Thyroid gland (tissue), 4 donors: ENCODE data around the gene HAUS6. TPM values are rescaled to one million over a fixed set of nuclear protein-coding genes. Genes with fewer than 3 reads are reported as not detected.

Experiments
- DNase-seq, 2 donors: peaks; one replicate each; pipeline ENCODE4 v3.0.0-alpha.2; 2019
- H3K27ac ChIP-seq, 3 donors: fragments of 200-600 bp; sonication (generic); 1 replicate in 2 of 3; 2 replicates in 1 of 3; pipeline ENCODE4 v1.5.1; 2016 to 2019; ENCODE audit warnings: mild to moderate bottlenecking in 1 of 3, moderate library complexity in 1 of 3
- H3K27me3 ChIP-seq: fragments of 200-600 bp; sonication (generic); one replicate; pipeline ENCODE4 v1.5.1; 2019
- H3K36me3 ChIP-seq, 2 donors: fragments of 200-600 bp; sonication (generic); one replicate each; pipeline ENCODE4 v1.5.1; 2016 to 2019
- H3K4me1 ChIP-seq, 2 donors: fragments of 200-600 bp; sonication (generic); one replicate each; pipeline ENCODE4 v1.5.1; 2017 to 2019
- H3K4me3 ChIP-seq, 3 donors: fragments of 200-600 bp; sonication (generic); replicated peaks in 1 of 3; 1 replicate in 2 of 3; 2 replicates in 1 of 3; pipeline ENCODE4 v1.5.1; 2016; ENCODE audit warnings: mild to moderate bottlenecking in 1 of 3
- H3K9me3 ChIP-seq: fragments of 200-600 bp; sonication (generic); one replicate; pipeline ENCODE4 v1.5.1; 2017
- POLR2A ChIP-seq, 2 donors: fragments of 450-650 bp; IDR thresholded peaks; one replicate each; pipeline ENCODE4 v1.6.1; 2017; ENCODE audit warnings: antibody characterized with exemption in 2 of 2, mild to moderate bottlenecking in 2 of 2, moderate library complexity in 1 of 2
- WGBS, 2 donors: methylation state at CpG; one replicate each; pipeline ENCODE4 v1.1.5; 2017; 5-methylcytosine and 5-hydroxymethylcytosine counted together
- intact Hi-C: fragments of 100-400 bp; cut with DNase I; formaldehyde crosslinking; loops from one replicate; pipeline ENCODE4 v1.15.1; 2023
- total RNA-seq, 4 donors: library from RNA; depleted of rRNA; stranded (reverse); fragments of >200 nt; gene quantifications; one replicate each; pipeline ENCODE4 v1.2.3, GENCODE V29; 2016
- TF ChIP-seq, protein P1 (sequence below), 6 experiments: fragments of 200-600 bp in 3 of 6; fragments of 450-650 bp in 3 of 6; sonication (generic) in 3 of 6; IDR thresholded peaks; one replicate each; pipeline ENCODE4 v1.5.1; 2016 to 2019; ENCODE audit warnings: antibody characterized with exemption in 6 of 6, mild to moderate bottlenecking in 2 of 6, inconsistent platforms in 1 of 6, moderate library complexity in 1 of 6

Gene HAUS6
- total RNA-seq, 4 donors from 2014 or later, result 5.9 to 8.5 (median 7.9) TPM

DNA sequence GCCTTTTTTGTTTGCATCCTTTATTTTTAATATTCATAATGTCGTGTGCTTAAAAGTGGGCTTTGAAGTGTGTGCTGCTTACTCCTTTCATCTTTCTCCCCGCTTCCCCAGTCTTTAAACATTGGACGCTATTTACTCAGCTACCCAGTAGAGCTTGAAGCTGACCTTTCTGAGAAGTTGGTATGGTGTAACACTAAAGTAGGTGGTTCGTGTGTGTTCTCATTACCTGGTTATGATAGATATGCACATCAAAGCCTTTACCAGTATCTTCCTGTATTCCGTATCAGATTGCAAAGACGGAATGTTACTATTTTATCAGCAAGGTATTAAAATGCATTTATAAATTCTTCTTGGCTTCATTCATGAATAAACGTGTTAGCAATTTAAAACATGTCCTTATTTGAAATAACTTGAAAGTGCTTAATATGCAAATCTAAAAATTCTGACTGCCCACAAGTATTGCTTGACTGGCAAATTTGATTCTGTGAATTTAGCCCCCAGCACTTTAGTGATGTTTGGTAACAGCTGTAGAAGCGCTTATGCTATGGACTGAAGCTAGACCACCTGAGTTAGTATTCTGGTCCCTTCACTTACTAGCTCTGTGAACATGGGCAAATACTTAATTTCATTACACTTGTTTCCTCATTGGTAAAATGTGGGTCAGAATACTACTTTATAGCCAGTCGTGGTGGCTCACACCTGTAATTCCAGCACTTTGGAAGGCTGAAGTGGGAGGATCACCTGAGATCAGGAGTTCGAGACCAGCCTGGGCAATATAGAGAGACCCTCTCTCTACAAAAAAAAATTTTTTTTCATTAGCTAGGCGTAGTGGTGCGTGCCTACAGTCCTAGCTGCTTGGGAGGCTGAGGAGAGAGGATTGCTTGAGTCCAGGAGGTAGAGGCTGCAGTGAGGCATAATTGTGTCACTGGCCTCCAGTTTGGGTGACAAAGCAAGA is 51.8 kb downstream of the HAUS6 start:
- H3K4me1 ChIP-seq, result peaks cover 22 to 23% of the 10 kb centered on the region in 2 donors
- WGBS, 2 donors, result 66 to 67% methylated on average over 12 of the region's 12 CpGs
- H3K36me3 ChIP-seq, result no peaks in the 10 kb centered on the region
- intact Hi-C loops, result no loop called here
- peak overlapping the region; percentile 83 to 99 (median 86) for H3K4me3 ChIP-seq
- TF ChIP-seq POLR2A (IDR thresholded peaks at IDR 0.05), result no peak
- TF ChIP-seq, protein P1, sequence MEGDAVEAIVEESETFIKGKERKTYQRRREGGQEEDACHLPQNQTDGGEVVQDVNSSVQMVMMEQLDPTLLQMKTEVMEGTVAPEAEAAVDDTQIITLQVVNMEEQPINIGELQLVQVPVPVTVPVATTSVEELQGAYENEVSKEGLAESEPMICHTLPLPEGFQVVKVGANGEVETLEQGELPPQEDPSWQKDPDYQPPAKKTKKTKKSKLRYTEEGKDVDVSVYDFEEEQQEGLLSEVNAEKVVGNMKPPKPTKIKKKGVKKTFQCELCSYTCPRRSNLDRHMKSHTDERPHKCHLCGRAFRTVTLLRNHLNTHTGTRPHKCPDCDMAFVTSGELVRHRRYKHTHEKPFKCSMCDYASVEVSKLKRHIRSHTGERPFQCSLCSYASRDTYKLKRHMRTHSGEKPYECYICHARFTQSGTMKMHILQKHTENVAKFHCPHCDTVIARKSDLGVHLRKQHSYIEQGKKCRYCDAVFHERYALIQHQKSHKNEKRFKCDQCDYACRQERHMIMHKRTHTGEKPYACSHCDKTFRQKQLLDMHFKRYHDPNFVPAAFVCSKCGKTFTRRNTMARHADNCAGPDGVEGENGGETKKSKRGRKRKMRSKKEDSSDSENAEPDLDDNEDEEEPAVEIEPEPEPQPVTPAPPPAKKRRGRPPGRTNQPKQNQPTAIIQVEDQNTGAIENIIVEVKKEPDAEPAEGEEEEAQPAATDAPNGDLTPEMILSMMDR (IDR thresholded peaks at IDR 0.05), result no peak
- H3K27me3 ChIP-seq, result no peaks in the 10 kb centered on the region
- H3K27ac ChIP-seq, result no peak overlapping the region
- DNase-seq, result no peak
- no peaks in the 10 kb centered on the region for H3K9me3 ChIP-seq

DNA sequence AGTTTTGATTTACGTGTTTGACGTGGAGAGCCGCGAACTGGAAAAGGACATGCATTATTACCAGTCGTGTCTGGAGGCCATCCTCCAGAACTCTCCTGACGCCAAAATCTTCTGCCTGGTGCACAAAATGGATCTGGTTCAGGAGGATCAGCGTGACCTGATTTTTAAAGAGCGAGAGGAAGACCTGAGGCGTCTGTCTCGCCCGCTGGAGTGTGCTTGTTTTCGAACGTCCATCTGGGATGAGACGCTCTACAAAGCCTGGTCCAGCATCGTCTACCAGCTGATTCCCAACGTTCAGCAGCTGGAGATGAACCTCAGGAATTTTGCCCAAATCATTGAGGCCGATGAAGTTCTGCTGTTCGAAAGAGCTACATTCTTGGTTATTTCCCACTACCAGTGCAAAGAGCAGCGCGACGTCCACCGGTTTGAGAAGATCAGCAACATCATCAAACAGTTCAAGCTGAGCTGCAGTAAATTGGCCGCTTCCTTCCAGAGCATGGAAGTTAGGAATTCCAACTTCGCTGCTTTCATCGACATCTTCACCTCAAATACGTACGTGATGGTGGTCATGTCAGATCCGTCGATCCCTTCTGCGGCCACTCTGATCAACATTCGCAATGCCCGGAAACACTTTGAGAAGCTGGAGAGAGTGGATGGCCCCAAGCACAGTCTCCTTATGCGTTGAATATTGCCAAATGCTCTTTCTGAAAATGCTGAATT is 52.6 kb downstream of the HAUS6 start:
- DNase-seq, result peak; percentile 24 to 32
- Histone ChIP-seq H3K36me3 (no peaks in the 10 kb centered on the region), H3K4me3 (peak overlapping the region; percentile 83 to 99 (median 86)), H3K27me3 (no peaks in the 10 kb centered on the region), H3K4me1 (peaks cover 22 to 23% of the 10 kb centered on the region in 2 donors), H3K9me3 (no peaks in the 10 kb centered on the region), H3K27ac (peak overlapping the region; percentile 92 to 99 (median 95))
- TF ChIP-seq, protein P1 (IDR thresholded peaks at IDR 0.05), result no peak
- no peak for TF ChIP-seq POLR2A (IDR thresholded peaks at IDR 0.05)
- 6% methylated on average over 32 to 33 of the region's 33 CpGs for WGBS, 2 donors
- intact Hi-C loops, result no loop called here

DNA sequence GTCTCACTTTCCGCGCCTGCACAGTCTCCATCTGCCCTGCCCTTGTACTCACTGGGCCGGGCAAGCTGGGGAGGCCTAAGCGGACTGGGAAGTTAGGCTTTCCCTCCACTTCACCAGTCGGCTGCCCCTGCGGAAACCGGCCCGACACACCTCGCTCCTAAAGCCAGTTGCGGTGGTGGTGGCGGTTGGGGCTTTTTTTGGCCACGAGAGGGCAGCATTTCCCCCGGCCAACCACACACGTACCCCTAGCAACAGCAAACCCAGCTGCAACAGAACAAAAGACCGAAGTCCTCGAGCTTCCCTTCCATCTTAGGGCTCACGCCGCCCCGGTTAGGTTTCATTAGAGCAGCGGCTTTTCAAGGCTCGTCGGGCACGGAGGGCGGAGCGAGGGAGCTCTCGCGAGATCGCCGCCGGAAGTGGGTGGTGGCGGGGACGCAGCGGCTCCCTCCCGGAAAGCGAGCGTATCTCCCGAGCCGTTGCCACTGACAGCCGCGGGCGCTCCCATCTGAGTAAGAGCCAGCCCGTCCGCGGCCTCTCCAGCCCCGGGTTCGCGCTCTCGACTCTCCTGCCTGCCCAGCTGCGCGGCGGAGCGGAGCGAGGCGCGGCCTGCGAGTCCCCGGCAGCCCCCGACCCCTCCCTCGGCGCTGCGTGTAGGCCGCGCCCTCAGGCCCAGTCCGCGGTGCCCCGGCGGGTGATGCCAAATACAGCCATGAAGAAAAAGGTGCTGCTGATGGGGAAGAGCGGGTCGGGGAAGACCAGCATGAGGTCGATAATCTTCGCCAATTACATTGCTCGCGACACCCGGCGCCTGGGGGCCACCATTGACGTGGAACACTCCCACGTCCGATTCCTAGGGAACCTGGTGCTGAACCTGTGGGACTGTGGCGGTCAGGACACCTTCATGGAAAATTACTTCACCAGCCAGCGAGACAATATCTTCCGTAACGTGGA is 53.5 kb downstream of the HAUS6 start, which contains the start of gene RRAGA:
TSS of gene RRAGA (plus strand) at position 462 of the 951 bp plus-strand sequence. CDS start at position 695, 233 bp downstream.
- Histone ChIP-seq H3K27ac (peak within 1 kb of the TSS; percentile 92 to 99 (median 95)), H3K9me3 (no peaks in the 10 kb centered on the region), H3K27me3 (no peaks in the 10 kb centered on the region), H3K4me1 (peaks cover 22 to 23% of the 10 kb centered on the region in 2 donors), H3K36me3 (no peaks in the 10 kb centered on the region), H3K4me3 (peak within 1 kb of the TSS; percentile 83 to 99 (median 86))
- peak; percentile 93 to 94 for DNase-seq
- TF ChIP-seq POLR2A (IDR thresholded peaks at IDR 0.05), result peak in 1 of 2 donors; percentile 92
- TF ChIP-seq, protein P1 (IDR thresholded peaks at IDR 0.05), result peak; percentile 70 to 94 (median 86)
- 0 to 1% methylated on average over 50 to 79 of the region's 82 CpGs for WGBS, 2 donors
- intact Hi-C loops, result no loop called here

DNA sequence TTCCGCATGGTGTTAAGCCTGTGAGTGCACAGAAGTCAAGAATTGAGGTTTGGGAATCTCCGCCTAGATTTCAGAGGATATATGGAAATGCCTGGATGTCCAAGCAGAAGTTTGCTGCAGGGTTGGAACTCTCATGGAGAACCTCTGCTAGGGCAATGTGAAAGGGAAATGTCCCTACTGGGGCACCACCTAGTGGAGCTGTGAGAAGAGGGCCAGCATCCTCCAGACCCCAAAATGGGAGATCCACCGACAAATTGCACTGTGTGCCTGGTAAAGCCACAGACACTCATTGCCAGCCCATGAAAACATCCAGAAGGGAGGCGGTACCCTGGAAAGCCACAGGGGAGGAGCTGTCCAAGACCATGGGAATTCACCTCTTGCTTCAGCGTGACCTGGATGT is 66.1 kb downstream of the HAUS6 start:
- Histone ChIP-seq H3K27me3 (no peaks in the 10 kb centered on the region), H3K27ac (no peak overlapping the region), H3K4me1 (no peaks in the 10 kb centered on the region), H3K9me3 (no peaks in the 10 kb centered on the region), H3K4me3 (no peak overlapping the region), H3K36me3 (no peaks in the 10 kb centered on the region)
- 88 to 97% methylated on average over 4 to 5 of the region's 5 CpGs for WGBS, 2 donors
- TF ChIP-seq, protein P1 (IDR thresholded peaks at IDR 0.05), result no peak
- no peak for DNase-seq
- intact Hi-C loops, result no loop called here
